Measurements from ENCODE around the gene HLA-G.
A peak's percentile ranks its signal among the peaks of the same experiment; 100 is the strongest.
"Not testable (repeated sequence)": the region's sequence is repeated elsewhere in the genome, so short reads cannot be mapped to it uniquely, and the experiment has no call there.

Gene HLA-G

GRCh38 chr6:29827579-29828470 lies at the start of gene HLA-G:
Gene HLA-G (plus strand): TSS chr6:29827825. CDS start chr6:29827845, 20 bp downstream.
- DNase-seq (ENCODE audit: low read depth in 2 of 3, low spot score in 1 of 3) = no peak

DNA sequence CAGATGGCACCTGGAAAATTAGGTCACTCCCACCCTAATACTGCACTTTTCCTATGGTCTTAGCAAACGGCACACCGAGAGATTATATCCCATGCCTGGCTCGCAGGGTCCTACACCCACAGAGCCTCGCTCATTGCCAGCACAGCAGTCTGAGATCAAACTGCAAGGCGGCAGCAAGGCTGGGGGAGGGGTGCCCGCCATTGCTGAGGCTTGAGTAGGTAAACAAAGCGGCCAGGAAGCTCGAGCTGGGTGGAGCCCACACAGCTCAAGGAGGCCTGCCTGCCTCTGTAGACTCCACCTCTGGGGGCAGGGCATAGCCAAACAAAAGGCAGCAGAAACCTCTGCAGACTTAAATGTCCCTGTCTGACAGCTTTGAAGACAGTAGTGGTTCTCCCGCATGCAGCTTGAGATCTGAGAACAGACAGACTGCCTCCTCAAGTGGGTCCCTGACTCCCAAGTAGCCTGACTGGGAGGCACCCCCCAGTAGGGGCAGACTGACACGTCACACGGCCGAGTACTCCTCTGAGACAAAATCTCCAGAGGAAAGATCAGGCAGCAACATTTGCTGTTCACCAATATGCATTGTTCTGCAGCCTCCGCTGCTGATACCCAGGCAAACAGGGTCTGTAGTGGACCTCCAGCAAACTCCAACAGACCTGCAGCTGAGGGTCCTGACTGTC lies 47.5 kb upstream of the HLA-G start:
- DNase-seq (ENCODE audit: low read depth in 2 of 3, low spot score in 1 of 3) = not testable (repeated sequence)

- no peak for DNase-seq (ENCODE audit: low read depth in 2 of 3, low spot score in 1 of 3)
Observed at GRCh38 chr6:29789176-29789575, 38.4 kb upstream of the HLA-G start.

- DNase-seq (ENCODE audit: low read depth in 2 of 3, low spot score in 1 of 3) = no peak
Observed at GRCh38 chr6:29790626-29791025, 37.0 kb upstream of the HLA-G start.

GRCh38 chr6:29791162-29791561 lies 36.5 kb upstream of the HLA-G start:
- no peak for DNase-seq (ENCODE audit: low read depth in 2 of 3, low spot score in 1 of 3)

GRCh38 chr6:29791786-29792122 lies 35.9 kb upstream of the HLA-G start:
- DNase-seq (ENCODE audit: low read depth in 2 of 3, low spot score in 1 of 3) = no peak

DNA sequence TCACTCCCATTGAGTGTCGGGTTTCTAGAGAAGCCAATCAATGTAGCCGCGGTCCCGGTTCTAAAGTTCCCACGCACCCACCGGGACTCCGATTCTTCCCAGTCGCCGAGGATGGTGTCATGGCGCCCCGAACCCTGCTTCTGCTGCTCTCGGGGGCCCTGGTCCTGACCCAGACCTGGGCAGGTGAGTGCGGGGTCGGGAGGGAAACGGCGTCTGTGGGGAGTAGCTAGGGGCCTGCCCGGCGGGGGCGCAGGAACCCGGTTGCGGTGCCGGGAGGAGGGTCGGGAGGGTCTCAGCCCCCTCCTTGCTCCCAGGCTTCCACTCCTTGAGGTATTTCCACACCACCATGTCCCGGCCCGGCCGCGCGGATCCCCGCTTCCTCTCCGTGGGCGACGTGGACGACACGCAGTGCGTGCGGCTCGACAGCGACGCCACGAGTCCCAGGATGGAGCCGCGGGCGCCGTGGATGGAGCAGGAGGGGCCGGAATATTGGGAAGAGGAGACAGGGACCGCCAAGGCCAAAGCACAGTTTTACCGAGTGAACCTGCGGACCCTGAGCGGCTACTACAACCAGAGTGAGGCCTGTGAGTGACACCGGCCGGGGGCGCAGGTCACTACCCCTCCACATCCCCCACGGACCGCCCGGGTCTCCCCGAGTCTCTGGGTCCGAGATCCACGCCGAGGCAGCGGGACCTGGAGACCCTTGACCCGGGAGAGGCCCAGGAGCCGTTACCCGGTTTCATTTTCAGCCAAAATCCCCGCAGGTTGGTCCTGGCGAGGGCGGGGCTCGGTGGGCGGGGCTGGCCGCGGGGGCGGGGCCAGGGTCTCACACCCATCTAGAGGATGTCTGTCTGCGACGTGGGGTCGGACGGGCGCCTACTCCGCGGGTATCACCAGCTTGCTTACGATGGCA lies 35.2 kb upstream of the HLA-G start:
- peak; percentile 37 to 70 (median 47) for DNase-seq (ENCODE audit: low read depth in 2 of 3, low spot score in 1 of 3)

- DNase-seq (ENCODE audit: low read depth in 2 of 3, low spot score in 1 of 3) = no peak
Observed at GRCh38 chr6:29793036-29793356, 34.6 kb upstream of the HLA-G start.

DNA sequence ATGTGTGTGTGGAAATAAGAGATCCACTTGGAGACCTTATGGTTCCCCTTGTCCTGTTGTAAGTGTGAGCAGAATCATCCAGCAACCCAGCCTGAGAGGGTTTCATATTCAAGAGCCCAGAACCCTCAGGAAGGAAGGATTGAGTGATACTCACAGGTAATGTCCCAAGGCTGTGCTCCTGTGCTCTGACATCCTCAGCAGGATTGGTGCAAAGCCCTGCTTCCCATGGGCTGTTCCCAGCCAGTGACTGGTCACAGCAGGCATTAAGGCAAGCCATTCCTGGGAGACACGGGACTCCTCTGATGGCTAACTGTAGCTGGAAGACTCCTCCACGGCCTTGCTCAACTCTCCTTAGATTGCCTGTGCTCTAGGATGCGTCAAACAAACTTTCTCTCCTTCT lies 33.8 kb upstream of the HLA-G start:
- DNase-seq (ENCODE audit: low read depth in 2 of 3, low spot score in 1 of 3) = no peak

GRCh38 chr6:29796026-29796425 lies 31.6 kb upstream of the HLA-G start:
- DNase-seq (ENCODE audit: low read depth in 2 of 3, low spot score in 1 of 3) = no peak

GRCh38 chr6:29797135-29797534 lies 30.5 kb upstream of the HLA-G start:
- no peak for DNase-seq (ENCODE audit: low read depth in 2 of 3, low spot score in 1 of 3)

DNA sequence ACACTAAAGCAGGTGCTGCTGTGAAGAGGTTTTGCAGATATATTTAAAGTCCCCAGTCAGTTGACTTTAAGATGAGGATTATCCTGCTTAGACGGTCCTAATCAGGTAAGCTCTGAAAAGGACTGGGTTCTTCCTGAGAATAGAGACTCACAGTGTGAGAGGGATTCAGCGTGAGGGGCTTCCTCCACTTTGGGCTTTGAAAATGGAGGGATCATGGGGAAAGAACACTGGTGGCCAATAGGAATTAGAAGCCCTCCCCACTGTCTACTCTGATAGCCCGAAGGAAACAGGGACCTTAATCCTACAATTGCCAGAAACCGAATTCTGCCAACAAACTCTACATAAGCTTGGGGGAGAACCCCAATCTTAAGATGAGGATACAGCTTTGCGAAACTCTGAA lies 29.7 kb upstream of the HLA-G start:
- no peak for DNase-seq (ENCODE audit: low read depth in 2 of 3, low spot score in 1 of 3)

DNA sequence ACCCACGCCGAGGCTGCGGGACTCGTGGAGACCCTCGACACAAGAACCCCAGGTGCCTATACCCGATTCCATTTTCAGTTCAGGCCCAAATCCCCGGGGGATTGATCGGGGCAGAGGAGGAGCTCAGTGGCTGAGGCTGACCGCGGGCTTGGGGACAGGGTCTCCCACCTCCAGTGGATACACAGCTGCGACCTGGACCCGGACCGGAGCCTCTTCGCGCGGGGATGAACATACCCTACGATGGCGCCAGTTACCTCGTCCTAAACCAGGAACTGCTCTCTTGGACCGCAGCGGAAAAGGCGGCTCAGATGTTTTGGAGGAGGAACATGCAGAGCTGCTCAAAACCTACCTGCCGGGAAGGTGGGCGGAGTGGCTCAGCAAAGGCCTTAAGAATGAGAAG lies 27.4 kb upstream of the HLA-G start:
- DNase-seq (ENCODE audit: low read depth in 2 of 3, low spot score in 1 of 3) = no peak

GRCh38 chr6:29806387-29806786 lies 21.2 kb upstream of the HLA-G start:
- DNase-seq (ENCODE audit: low read depth in 2 of 3, low spot score in 1 of 3) = no peak

- no peak for DNase-seq (ENCODE audit: low read depth in 2 of 3, low spot score in 1 of 3)
Observed at GRCh38 chr6:29809249-29809648, 18.4 kb upstream of the HLA-G start.

DNA sequence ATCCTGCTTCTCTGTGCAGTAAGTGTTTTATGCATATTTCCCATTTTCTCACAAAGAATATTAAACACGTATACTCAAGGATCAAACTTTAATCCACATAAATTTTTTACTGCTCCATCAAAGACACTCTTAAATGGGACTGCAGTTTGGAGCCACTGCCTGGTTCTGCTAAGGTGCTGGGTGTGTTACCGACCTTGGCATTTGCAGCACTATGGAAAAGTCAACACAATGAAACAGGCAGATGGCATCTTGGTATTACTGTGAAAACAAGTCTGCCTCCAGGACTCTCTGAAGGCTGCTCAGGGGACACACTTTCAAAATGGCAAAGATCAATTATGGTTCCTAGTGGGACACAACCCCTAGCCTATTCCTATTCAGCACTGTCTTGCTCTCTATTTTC lies 17.3 kb upstream of the HLA-G start:
- no peak for DNase-seq (ENCODE audit: low read depth in 2 of 3, low spot score in 1 of 3)

- DNase-seq (ENCODE audit: low read depth in 2 of 3, low spot score in 1 of 3) = no peak
Observed at GRCh38 chr6:29811377-29811776, 16.2 kb upstream of the HLA-G start.

DNA sequence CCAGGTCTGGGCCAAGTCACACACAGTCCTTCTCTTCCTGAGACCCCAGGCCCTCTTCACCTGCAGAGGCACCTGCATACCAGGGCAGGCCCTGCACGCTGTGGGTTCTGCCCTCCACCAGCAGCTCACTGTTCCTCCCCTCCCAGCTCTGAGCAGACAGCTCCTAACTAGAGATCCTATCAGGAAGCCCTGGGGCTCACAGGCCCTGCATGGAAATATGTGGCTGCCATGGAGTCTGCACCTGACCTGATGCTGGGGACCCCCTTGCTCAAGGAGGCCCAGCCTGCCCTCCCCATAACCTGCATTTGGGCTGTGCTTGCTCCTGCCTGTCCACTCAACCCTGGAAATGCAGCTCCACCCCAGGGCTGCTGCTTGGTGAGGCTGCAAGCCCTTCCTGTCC lies 14.6 kb upstream of the HLA-G start:
- no peak for DNase-seq (ENCODE audit: low read depth in 2 of 3, low spot score in 1 of 3)

DNA sequence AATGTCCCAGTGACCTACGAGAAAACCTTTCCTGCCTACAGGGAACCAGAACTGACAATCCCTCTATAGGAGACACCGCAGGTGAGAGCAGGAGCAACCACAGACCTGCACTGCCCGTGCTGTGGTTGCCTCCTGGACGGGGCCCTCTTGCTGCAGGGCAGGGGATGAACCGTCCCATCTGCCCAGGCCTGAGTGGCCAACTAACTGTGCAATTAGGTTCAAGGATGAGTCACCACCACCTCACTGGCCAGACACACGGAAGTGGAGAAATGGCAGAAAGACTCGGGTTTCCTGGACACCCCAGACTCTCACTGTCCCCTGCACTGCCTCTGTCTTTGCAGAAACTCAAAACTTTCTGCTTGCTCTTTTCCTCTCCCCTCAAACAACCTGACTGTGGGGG lies 13.8 kb upstream of the HLA-G start:
- DNase-seq (ENCODE audit: low read depth in 2 of 3, low spot score in 1 of 3) = no peak

DNA sequence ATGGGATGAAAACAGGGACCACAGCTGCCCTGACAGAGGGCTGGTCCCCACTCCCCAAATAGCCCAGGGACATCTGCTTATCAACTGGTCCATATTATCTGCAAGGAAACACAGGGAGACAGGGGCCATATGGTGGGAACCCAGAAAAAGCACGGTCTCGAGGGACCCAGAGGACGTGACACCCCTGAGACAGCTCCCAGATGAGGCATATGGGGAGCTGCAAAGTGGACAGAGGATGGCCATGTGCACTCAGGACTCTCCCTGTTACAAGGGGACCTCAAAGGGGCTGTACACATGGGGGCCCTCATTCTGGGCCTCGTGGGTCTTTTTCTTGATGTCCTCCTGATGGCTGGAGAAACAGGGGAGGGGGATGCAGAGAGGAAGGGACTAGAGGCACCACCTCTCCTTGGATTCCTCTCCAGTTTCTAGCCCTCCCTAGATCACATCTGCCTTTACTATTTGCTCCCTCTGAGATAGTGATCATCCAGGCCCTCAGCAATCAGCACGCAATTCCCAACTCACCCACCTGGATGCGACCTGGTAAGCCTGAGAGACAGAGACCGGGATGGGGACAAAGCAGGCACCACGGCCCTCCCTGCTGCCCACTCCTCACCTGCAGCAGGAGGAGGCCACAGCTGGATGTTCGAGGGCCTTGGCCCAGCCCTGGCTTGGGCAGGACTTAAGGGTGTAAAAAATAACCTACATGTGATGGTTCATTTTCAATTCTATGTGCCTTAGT lies 13.1 kb upstream of the HLA-G start:
- DNase-seq (ENCODE audit: low read depth in 2 of 3, low spot score in 1 of 3) = no peak

- no peak for DNase-seq (ENCODE audit: low read depth in 2 of 3, low spot score in 1 of 3)
Observed at GRCh38 chr6:29815118-29815750, 12.4 kb upstream of the HLA-G start.
